ENCODE measurements around the gene TMPRSS5.
A peak's percentile ranks its signal among the peaks of the same experiment; 100 is the strongest.
"Not testable (repeated sequence)": the region's sequence is repeated elsewhere in the genome, so short reads cannot be mapped to it uniquely, and the experiment has no call there.

Gene TMPRSS5

GRCh38 chr11:113705871-113706655 lies at the start of gene TMPRSS5:
TMPRSS5 (minus strand) TSS chr11:113706308; CDS start chr11:113706224, 84 bp downstream.
- no peak for DNase-seq (ENCODE audit: low spot score)

DNA sequence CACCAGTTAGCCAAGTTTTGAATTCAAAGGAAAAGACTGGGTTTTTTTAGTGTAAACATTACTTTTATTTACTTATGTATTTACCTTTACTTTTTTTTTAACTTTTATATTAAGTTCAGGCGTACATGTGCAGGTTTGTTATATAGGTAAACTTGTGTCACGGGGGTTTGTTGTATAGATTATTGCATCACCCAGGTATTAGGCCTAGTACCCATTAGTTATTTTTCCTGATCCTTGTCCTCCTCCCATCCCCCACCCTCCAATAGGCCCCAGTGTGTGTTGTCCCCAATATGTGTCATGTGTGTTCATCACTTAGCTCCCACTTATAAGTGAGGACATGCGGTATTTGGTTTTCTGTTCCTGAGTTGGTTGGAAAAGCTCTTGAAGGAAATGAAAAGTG lies 46.8 kb upstream of the TMPRSS5 start:
- no peak for DNase-seq (ENCODE audit: low spot score)

DNA sequence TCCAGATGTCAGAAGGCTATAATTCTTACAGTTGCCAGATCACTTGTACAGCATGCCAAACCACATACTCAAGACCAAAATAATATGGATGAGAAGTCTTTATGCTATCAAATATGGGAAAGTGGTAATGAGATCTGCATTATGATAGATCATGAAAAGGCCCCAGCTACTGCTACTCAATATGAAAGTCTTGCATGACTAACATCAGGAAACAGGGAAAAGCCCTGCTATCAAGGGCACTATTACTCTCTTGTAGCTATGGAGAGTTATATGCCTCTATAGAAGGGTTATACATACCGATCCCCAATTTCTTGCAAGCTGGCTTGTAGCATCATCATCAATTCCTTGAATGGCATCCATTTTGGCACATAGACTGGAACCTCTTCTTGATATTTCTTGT lies 30.2 kb upstream of the TMPRSS5 start:
- no peak for DNase-seq (ENCODE audit: low spot score)

GRCh38 chr11:113732092-113732491 lies 26.0 kb upstream of the TMPRSS5 start:
- DNase-seq (ENCODE audit: low spot score), result no peak

DNA sequence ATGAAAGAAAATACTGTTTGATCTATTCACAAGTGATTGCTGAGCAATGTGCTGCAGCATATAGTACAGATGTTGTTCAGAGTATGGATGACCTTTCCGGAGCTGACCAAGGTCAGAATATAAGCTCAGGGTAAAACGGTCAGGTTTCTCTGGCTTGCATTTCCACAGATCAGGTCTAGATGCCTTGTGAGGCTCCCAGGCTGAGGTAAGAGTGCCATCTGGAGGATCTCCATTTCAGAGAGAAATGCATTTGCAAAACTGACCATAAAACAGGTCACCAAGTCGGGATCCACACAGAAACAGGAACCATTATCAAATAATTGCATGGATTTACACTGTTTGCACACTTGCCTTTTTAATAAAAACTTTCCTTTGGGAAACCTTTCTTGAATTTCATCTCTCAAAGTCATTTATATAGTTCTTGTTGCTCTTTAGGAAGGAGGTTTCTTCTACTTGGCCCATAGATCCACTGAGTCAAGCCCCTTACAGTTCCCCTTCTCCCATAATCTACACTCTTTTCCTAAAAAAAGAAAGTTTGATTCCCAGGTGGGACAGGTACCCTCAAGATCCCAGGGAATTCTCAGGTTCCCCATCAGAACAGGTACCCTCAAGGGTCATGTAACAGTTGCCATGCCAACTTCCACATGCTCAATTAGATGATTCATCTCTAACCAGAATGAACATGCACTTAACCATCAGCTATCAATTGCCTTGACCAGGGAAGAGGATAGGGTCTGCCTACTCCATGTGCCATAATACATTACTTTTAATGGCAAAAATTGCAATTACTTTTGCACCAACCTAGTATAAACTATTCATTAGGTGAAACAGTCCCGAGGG lies 25.0 kb upstream of the TMPRSS5 start:
- peak; percentile 12 for DNase-seq (ENCODE audit: low spot score)

DNA sequence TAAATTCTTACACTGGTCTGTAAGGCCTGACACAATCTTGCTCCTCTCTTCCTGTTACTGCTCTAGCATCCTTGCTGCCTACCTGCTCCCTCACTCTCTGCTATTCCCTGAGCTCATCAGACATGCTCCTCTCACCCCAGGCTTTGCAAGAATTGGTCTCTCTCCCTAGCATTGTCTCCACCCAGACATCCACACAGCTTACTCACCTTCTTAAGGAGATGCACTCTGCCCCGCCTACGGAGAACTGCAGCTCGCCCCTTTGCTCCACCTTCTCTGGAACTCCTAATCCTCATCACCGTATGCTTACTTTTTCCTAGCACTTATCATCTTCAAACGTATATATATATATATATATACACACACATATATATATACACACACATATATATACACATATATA lies 23.3 kb upstream of the TMPRSS5 start:
- DNase-seq (ENCODE audit: low spot score), result no peak

DNA sequence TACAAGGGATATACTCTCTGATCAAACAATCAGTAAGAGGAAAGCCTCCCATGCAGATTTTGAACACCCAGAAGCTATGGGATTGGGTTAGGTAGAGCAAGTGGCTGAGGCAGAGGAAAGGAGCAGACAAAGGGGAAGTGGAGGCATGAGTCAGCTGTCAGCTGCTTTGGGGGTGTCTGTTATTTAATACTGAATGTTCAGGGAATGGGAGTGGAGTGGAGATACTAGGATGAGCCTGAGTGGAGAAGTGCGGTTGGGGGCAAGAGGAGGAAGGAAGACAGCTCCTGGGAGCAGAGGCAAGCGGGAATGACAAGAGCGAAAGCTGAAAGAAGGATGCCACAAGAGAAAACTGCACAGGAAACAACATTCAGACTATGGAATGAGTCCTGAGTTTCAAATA lies 22.7 kb upstream of the TMPRSS5 start:
- DNase-seq (ENCODE audit: low spot score), result no peak

DNA sequence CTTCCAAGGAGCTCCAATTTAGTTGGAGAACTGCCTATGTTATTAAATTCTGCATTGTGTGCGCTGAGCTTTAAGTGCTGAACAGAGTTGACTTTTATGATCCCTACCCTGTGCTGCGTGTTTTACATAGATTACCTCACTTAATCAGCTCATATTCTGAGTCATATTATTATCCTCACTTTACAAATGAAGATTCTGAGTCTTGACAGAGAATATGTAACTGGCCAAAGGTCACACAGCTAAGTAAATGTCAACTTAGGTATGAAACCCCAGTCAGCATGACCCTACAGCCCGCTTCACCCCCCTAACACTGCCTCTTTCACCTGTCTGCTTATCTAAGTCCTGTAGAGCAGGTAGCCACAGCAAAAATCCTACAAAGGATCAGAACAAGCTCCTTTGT lies 19.8 kb upstream of the TMPRSS5 start:
- DNase-seq (ENCODE audit: low spot score), result no peak

DNA sequence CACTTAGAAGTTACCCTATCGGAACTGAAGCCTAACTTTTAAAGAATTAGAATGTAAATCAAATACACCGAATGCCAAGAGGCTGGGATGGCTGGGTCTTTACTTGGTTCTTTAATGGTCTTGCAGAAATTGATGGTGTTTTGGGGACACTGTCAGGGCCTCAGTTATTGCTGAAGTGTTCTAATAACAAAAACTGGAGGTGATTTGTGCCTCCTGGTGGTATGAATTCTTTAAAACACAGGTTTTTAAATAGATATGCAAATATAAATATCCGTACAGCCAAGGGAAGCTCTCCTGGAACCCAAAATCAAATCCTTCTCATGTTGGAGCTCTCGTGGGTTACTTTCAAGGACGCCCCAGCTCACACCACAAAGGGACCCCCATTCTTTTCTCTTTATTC lies 19.3 kb upstream of the TMPRSS5 start:
- DNase-seq (ENCODE audit: low spot score), result no peak

DNA sequence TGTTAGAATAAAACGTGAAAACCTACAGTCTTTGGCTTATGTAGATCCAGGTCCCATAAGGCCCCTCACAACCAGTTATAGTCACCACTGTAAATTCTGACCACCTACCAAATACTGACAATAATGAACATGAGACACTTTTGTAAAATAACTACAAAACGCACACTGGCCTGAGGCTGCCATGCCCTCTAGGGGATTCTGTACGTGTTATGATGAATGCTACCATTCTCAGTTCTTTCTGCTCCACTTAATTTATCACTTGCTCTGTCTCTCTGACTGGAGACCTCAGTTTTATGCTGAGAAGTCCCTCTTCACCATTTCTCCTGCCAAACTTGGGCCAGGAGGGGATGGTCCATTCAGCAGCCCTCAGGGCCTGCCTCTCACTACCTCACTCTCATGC lies 18.7 kb upstream of the TMPRSS5 start:
- DNase-seq (ENCODE audit: low spot score), result no peak

- DNase-seq (ENCODE audit: low spot score), result no peak
Measured at GRCh38 chr11:113723787-113724186, 17.7 kb upstream of the TMPRSS5 start.

- no peak for DNase-seq (ENCODE audit: low spot score)
Measured at GRCh38 chr11:113722934-113723333, 16.8 kb upstream of the TMPRSS5 start.

GRCh38 chr11:113722221-113722620 lies 16.1 kb upstream of the TMPRSS5 start:
- DNase-seq (ENCODE audit: low spot score), result no peak

DNA sequence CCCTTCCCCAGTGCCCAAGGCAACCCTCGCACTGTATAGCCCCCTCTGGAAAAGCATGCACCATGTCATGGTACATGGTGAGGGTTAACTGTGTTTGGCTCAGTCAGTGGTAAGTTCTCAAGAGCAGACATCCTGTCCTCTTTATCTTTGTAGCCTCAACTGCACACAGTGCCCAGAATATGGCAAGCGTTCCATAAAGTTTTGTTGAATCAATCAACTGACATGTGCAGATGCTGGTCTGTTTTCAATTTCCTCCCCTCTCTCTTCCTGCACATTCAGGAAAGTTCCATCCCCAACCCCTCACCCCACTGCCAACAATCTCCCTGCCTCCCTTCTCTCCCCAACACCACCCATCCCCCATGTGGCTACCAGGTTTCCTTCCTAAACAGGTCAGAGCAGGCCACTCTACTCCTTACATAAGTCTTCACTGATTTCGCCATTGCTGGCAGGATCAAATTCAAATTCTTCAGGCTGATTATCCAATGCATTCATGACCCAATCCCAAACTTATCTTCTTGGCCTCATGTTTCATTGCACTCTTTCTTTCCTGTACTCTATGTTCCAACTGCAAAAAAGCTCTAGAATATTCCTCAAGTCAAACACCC lies 15.5 kb upstream of the TMPRSS5 start:
- DNase-seq (ENCODE audit: low spot score), result no peak

- not testable (repeated sequence) for DNase-seq (ENCODE audit: low spot score)
Measured at GRCh38 chr11:113720478-113720877, 14.4 kb upstream of the TMPRSS5 start.

DNA sequence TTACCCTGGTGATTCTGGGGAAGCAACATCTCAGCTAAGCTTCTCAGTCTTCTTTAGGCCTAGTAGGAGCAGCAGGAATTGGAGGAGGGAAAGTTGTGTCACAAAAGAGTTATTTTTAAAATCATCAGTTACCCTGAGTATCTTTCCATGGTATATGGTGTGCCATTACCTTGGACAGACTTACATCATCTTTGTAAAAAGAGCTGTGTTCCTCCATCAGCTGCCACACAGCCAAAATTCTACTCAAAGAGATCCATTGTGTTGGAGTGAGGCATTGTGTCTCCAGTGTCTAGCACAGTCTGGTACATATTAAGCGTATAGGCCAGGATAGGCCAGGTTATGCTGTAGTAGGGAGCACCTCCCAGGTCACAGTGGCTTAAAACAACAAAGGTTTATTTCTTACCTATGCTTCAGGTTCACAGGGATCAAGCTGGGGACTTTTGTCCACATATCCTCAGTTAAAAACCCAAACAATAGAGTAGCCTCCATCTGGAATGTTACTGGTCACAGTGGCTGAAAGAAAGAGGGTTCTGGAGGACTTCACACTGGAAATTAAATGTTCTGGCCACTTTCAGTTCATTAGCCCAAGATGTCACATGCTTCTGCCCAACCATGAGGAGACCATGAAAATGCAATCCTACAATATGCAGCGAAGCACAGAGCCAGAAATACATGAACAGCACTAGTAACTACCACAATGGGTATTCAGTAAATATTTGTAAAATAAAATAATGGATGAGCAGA lies 9.9 kb upstream of the TMPRSS5 start:
- no peak for DNase-seq (ENCODE audit: low spot score)

DNA sequence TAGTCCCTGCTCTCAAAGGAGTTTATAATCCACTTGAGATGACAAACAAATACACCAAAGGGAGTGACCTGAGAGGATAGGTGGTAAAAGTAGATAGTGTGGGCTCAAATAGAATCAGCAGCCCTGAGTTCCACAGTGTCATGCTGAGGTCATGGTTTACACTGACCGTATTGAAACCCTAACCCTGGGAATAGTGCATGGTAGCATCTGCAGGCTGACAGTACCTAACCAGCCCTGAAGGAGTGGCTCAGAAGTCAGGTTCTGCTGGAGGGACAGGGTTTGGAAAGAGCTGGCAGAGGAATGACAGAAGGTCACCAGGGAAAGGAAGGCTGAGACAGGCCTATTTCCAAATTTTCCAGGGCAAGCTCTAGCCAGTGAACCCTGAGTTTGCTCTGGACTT lies 9.2 kb upstream of the TMPRSS5 start:
- DNase-seq (ENCODE audit: low spot score), result no peak

- no peak for DNase-seq (ENCODE audit: low spot score)
Measured at GRCh38 chr11:113710989-113711388, 4.9 kb upstream of the TMPRSS5 start.

DNA sequence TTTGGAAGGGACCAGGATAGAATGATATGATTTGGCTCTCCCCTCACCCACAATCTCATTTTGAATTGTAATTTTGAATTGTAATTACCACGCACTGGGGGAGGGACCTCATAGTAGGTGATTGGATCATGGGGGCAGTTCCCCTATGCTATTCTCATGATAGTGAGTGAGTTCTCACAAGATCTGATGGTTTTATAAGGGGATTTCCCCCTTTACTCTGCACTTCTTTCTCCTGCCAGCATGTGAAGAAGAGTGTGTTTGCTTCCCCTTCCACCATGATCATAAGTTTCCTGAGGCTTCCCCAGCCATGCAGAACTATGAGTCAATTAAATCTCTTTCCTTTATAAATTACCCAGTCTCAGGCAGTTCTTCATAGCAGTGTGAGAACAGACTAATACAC lies 2.6 kb downstream of the TMPRSS5 start:
- DNase-seq (ENCODE audit: low spot score), result not testable (repeated sequence)

GRCh38 chr11:113701491-113701890 lies 4.6 kb downstream of the TMPRSS5 start:
- no peak for DNase-seq (ENCODE audit: low spot score)

DNA sequence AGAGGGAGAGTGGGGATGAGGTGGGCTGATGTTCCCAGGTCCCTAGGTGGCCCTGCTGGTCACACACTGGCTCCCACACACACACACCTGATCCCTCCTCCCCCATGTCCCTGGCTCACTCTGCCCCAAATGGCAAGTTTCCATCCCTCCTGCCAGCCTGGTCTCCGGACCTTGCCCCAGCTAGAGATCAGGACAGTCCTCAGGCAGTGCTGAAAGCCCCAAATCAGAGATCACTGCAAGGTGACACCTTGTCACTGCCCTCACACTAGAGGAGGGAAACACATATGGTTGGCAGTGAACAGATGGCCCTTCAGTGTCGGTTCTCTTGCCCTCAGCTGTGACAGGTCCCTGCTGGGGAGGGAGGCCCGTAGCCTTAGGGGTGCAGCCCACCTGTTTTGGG lies 7.6 kb downstream of the TMPRSS5 start:
- no peak for DNase-seq (ENCODE audit: low spot score)

DNA sequence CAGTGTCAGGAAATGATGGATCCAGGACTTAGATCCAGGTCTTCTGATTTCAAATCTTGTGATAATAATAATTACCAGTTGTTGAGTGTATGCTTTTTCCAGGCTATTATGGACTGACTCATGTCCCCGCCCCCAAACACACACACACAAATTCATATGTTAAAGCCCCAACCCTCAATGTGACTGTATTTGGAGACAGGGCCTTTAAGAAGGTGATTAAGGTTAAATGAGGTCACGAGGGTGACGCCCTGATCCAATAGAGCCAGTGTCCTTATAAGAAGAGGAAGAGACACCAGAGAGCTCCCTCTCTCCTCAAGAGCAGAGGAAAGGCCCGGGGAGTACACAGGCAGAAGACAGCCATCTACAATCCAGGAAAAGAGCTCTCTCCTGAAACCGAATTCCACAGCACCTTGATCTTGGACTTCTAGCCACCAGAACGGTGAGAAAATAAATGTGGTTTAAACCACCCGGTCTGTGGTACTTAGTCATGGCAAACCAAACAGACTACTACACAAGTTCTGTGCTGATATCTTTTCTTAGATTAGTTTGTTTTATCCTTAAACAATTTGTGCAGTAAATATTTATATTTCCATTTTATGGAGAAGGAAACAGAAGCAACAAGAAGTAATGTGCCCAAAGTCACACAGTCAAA lies 8.2 kb downstream of the TMPRSS5 start:
- DNase-seq (ENCODE audit: low spot score), result no peak
